ENCODE measurements around the gene STAG2. TPM values are rescaled to one million over a fixed set of nuclear protein-coding genes. Genes with fewer than 3 reads are reported as not detected.
"Not testable (repeated sequence)": the region's sequence is repeated elsewhere in the genome, so short reads cannot be mapped to it uniquely, and the experiment has no call there.

The STAG2 gene
- total RNA-seq, 8 experiments from 2014 or later, result 36.1 to 98.4 (median 56.7) TPM

- Histone ChIP-seq H3K27ac (no peak overlapping the region), H3K4me3 (no peak overlapping the region), H3K4me1 (replicated peaks in 1 of 2) (no peaks in the 10 kb centered on the region)
- WGBS, 10 experiments, result 51 to 100% (median 88%) methylated on average over 1 to 2 of the region's 2 CpGs; no CpG with 5 or more reads in 5 of the 10 experiments
- ATAC-seq (replicated peaks in 6 of 8), result no peak
- in situ Hi-C loops (cut with MboI; ENCODE audit: low pct_unique_long_range_greater_than_20kb in 2 of 9, low sequenced_read_pairs in 9 of 9, unreplicated experiment in 9 of 9), result no loop called here
Observed at GRCh38 chrX:124097116-124097515, 135.6 kb downstream of the STAG2 start.

GRCh38 chrX:124098089-124098488, 136.6 kb downstream of the STAG2 start:
- in situ Hi-C loops (cut with MboI; ENCODE audit: low pct_unique_long_range_greater_than_20kb in 2 of 9, low sequenced_read_pairs in 9 of 9, unreplicated experiment in 9 of 9), result no loop called here
- H3K4me3 ChIP-seq, result no peak overlapping the region
- H3K27ac ChIP-seq, result no peak overlapping the region
- peak in 1 of 8 experiments; percentile 18 for ATAC-seq (replicated peaks in 6 of 8)
- no peaks in the 10 kb centered on the region for H3K4me1 ChIP-seq (replicated peaks in 1 of 2)

- no peak overlapping the region for H3K4me3 ChIP-seq
- no peak overlapping the region for H3K27ac ChIP-seq
- in situ Hi-C loops (cut with MboI; ENCODE audit: low pct_unique_long_range_greater_than_20kb in 2 of 9, low sequenced_read_pairs in 9 of 9, unreplicated experiment in 9 of 9), result no loop called here
- H3K4me1 ChIP-seq (replicated peaks in 1 of 2), result no peaks in the 10 kb centered on the region
- WGBS, 10 experiments, result 73 to 100% (median 92%) methylated on average over 1 to 4 of the region's 5 CpGs; no CpG with 5 or more reads in 7 of the 10 experiments
- ATAC-seq (replicated peaks in 6 of 8), result no peak
Observed at GRCh38 chrX:124103966-124104365, 142.5 kb downstream of the STAG2 start.

GRCh38 chrX:124104512-124104911, 143.0 kb downstream of the STAG2 start:
- WGBS, 10 experiments, result no CpG with 5 or more reads among the region's 7 CpGs
- in situ Hi-C loops (cut with MboI; ENCODE audit: low pct_unique_long_range_greater_than_20kb in 2 of 9, low sequenced_read_pairs in 9 of 9, unreplicated experiment in 9 of 9); H3K4me1 ChIP-seq (replicated peaks in 1 of 2); ATAC-seq (replicated peaks in 6 of 8); H3K27ac ChIP-seq; H3K4me3 ChIP-seq: not testable (repeated sequence)

- ATAC-seq (replicated peaks in 6 of 8), result no peak
- no peak overlapping the region for H3K4me3 ChIP-seq
- no peaks in the 10 kb centered on the region for H3K4me1 ChIP-seq (replicated peaks in 1 of 2)
- no peak overlapping the region for H3K27ac ChIP-seq
- in situ Hi-C loops (cut with MboI; ENCODE audit: low pct_unique_long_range_greater_than_20kb in 2 of 9, low sequenced_read_pairs in 9 of 9, unreplicated experiment in 9 of 9), result no loop called here
- 10 to 100% (median 76%) methylated on average over 2 to 3 of the region's 4 CpGs; no CpG with 5 or more reads in 4 of the 10 experiments for WGBS, 10 experiments
Observed at GRCh38 chrX:124113621-124114600, 152.4 kb downstream of the STAG2 start.

- 50 to 63% (median 60%) methylated on average over 1 of the region's 1 CpG; no CpG with 5 or more reads in 7 of the 10 experiments for WGBS, 10 experiments
- in situ Hi-C loops (cut with MboI; ENCODE audit: low pct_unique_long_range_greater_than_20kb in 2 of 9, low sequenced_read_pairs in 9 of 9, unreplicated experiment in 9 of 9), result no loop called here
- H3K4me3 ChIP-seq, result no peak overlapping the region
- no peaks in the 10 kb centered on the region for H3K4me1 ChIP-seq (replicated peaks in 1 of 2)
- no peak for ATAC-seq (replicated peaks in 6 of 8)
- no peak overlapping the region for H3K27ac ChIP-seq
Observed at GRCh38 chrX:124117325-124117724, 155.8 kb downstream of the STAG2 start.

GRCh38 chrX:124125471-124125870, 164.0 kb downstream of the STAG2 start:
- no peak for ATAC-seq (replicated peaks in 6 of 8)
- no peak overlapping the region for H3K4me3 ChIP-seq
- in situ Hi-C loops (cut with MboI; ENCODE audit: low pct_unique_long_range_greater_than_20kb in 2 of 9, low sequenced_read_pairs in 9 of 9, unreplicated experiment in 9 of 9), result no loop called here
- 0 to 100% (median 51%) methylated on average over 1 to 3 of the region's 3 CpGs; no CpG with 5 or more reads in 5 of the 10 experiments for WGBS, 10 experiments
- H3K27ac ChIP-seq, result no peak overlapping the region
- H3K4me1 ChIP-seq (replicated peaks in 1 of 2), result no peaks in the 10 kb centered on the region

GRCh38 chrX:124127496-124127895, 166.0 kb downstream of the STAG2 start:
- Histone ChIP-seq H3K4me3 (no peak overlapping the region), H3K4me1 (replicated peaks in 1 of 2) (no peaks in the 10 kb centered on the region), H3K27ac (no peak overlapping the region)
- 83 to 100% (median 90%) methylated on average over 1 to 2 of the region's 7 CpGs; no CpG with 5 or more reads in 7 of the 10 experiments for WGBS, 10 experiments
- ATAC-seq (replicated peaks in 6 of 8), result no peak
- in situ Hi-C loops (cut with MboI; ENCODE audit: low pct_unique_long_range_greater_than_20kb in 2 of 9, low sequenced_read_pairs in 9 of 9, unreplicated experiment in 9 of 9), result no loop called here

GRCh38 chrX:124132437-124132836, 170.9 kb downstream of the STAG2 start:
- H3K4me1 ChIP-seq (replicated peaks in 1 of 2); H3K4me3 ChIP-seq; in situ Hi-C loops (cut with MboI; ENCODE audit: low pct_unique_long_range_greater_than_20kb in 2 of 9, low sequenced_read_pairs in 9 of 9, unreplicated experiment in 9 of 9); ATAC-seq (replicated peaks in 6 of 8); H3K27ac ChIP-seq: not testable (repeated sequence)
- WGBS, 10 experiments, result 50 to 100% (median 97%) methylated on average over 1 to 5 of the region's 5 CpGs; no CpG with 5 or more reads in 4 of the 10 experiments

GRCh38 chrX:124145749-124146148, 184.2 kb downstream of the STAG2 start:
- no peaks in the 10 kb centered on the region for H3K4me1 ChIP-seq (replicated peaks in 1 of 2)
- in situ Hi-C loops (cut with MboI; ENCODE audit: low pct_unique_long_range_greater_than_20kb in 2 of 9, low sequenced_read_pairs in 9 of 9, unreplicated experiment in 9 of 9), result no loop called here
- 80 to 100% (median 100%) methylated on average over 1 to 8 of the region's 8 CpGs; no CpG with 5 or more reads in 7 of the 10 experiments for WGBS, 10 experiments

GRCh38 chrX:124151195-124151594, 189.7 kb downstream of the STAG2 start:
- Histone ChIP-seq H3K4me1 (replicated peaks in 1 of 2) (no peaks in the 10 kb centered on the region), H3K27ac (no peak overlapping the region), H3K4me3 (no peak overlapping the region)
- in situ Hi-C loops (cut with MboI; ENCODE audit: low pct_unique_long_range_greater_than_20kb in 2 of 9, low sequenced_read_pairs in 9 of 9, unreplicated experiment in 9 of 9), result no loop called here
- ATAC-seq (replicated peaks in 6 of 8), result no peak

More at GRCh38 chrX:124145749-124146148, 184.2 kb downstream of the STAG2 start:
- no peak for ATAC-seq (replicated peaks in 6 of 8)
- Histone ChIP-seq H3K27ac (no peak overlapping the region), H3K4me3 (no peak overlapping the region)
